ENCODE measurements around the gene ZNF17.

The ZNF17 gene

DNA sequence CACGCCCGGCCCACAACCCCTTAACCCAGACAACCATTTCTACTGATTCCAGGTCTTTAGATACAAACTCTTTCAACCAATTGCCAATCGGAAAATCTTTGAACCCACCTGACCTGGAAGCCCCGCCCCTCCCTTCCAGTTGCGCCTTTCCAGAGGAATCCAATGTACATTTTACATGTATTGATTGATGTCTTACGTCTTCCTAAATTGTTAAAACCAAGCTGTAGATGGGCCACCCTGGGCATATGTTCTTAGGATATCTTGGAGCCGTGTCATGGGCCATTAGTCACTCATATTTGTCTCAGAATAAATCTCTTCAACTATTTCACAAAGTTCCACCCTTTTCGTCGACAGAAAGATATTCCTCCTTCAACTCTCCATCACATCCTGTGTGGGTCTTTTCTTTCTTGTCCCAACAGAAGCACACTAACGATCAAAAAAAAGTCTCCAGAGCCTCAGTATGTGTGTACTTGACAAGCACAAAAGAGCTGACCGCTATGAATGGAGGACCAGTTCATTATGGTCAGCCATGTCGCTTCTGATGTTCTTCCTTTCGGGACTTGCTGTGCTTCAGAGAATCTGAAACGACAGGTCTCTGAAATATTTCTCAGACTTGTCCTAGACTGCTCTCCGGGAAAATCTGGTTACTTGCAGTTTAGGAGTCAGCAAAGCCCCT, 23.6 kb downstream of the ZNF17 start:
- peak; percentile 20 for DNase-seq (ENCODE audit: low spot score)

- DNase-seq (ENCODE audit: low spot score) = peak; percentile 92
These were observed 24.4 kb downstream of the ZNF17 start, which contains the start of gene ZNF749 for GRCh38 chr19:57435062-57435978. TSS of gene ZNF749 (plus strand) at chr19:57435325. CDS start at chr19:57435579, 254 bp downstream.

GRCh38 chr19:57436417-57436816, 25.5 kb downstream of the ZNF17 start:
- DNase-seq (ENCODE audit: low spot score) = no peak

GRCh38 chr19:57437931-57438330, 27.0 kb downstream of the ZNF17 start:
- DNase-seq (ENCODE audit: low spot score) = no peak

GRCh38 chr19:57438925-57439324, 28.0 kb downstream of the ZNF17 start:
- no peak for DNase-seq (ENCODE audit: low spot score)

GRCh38 chr19:57441979-57442752, 31.2 kb downstream of the ZNF17 start:
- DNase-seq (ENCODE audit: low spot score) = no peak

- DNase-seq (ENCODE audit: low spot score) = no peak
These were observed 32.2 kb downstream of the ZNF17 start for GRCh38 chr19:57443121-57443696.

- no peak for DNase-seq (ENCODE audit: low spot score)
These were observed 41.3 kb downstream of the ZNF17 start for GRCh38 chr19:57452307-57452706.

DNA sequence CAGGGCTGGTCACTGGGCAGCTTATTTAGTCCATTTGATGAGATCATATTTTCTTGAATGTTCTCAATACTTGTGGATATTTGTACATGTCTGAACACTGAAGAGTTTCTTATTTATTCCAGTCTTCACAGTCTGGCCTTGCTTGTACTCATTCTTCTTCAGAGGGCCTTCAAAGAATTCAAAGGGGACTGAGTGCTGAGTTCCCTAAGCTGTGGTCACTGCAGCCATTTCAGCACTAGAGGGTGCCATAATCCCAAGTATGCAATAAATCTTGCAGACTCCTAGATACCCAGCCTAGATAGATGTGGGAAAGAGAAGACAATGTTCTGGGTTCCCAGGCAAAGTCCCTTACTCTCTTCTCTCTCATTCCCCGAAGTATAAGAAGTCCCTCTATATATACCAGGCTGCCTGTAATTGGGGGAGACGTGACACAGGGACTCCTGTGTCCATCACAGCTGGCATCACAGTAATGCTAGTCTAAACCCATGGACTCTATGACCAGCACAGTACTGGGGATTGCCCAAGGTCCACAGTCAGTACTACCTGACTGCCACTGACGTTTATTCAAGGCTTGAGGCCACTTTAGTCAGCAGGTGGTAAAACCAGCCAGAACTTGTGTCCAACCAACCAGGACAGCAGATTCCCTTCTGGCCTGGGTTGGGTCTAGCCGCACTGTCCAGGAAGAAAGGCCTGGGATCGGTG, 54.9 kb downstream of the ZNF17 start:
- DNase-seq (ENCODE audit: low spot score) = no peak

DNA sequence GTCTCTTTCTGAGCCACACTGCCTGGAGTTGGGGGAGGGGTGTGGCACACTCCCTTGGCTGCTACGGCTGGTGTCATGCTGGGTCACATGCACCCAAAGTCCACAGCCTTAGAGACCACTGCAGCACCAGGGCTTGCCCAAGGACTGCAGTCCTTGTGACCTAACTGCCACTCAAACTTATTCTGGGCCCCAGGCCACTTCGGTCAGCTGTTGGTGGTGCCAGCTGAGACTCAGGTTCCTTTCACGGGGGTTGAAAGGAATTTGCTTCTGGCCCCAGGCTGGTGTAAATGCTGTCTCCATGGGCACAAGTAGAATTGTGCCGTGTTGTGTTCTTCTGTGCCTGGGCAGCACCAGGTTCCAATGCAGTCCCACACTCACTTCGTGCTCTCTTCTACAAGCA, 55.5 kb downstream of the ZNF17 start:
- DNase-seq (ENCODE audit: low spot score) = no peak
